Coronary artery (tissue), 2 donors: ENCODE data around the gene EPHB2.

Experiments
- DNase-seq: peaks from one replicate; pipeline ENCODE4 v3.0.0-alpha.2; 2017; ENCODE audit warnings: low spot score
- H3K27ac ChIP-seq, 2 donors: fragments of 200-600 bp; sonication (generic); one replicate each; pipeline ENCODE4 v1.5.1; 2016 to 2019
- H3K4me3 ChIP-seq: fragments of 200-600 bp; sonication (generic); 2 replicates; pipeline ENCODE4 v1.5.1; 2016; ENCODE audit warnings: mild to moderate bottlenecking, moderate library complexity
- TF ChIP-seq, protein P1 (sequence below): fragments of 200-600 bp; sonication (generic); IDR thresholded peaks from one replicate; pipeline ENCODE4 v1.5.1; 2019; ENCODE audit warnings: antibody characterized with exemption

Gene EPHB2

DNA sequence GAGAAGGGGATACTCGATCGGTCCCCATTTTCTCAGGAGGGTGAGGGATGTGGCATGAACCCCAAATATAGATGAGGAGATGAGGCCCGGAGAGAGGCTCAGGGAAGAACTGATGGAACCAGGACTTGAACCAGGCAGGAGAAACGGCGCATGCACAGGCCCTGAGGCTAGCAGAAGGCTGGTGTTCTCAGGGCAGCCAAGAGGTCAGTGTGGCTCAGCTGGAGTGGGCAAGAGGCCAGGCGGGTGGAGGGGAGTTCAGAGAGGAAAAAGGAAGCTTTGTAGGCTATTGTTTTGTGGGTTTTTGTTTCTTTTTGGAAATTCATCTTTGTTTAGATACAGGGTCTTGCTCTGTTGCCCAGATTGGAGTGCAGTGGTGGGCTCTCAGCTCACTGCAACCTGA lies 140.0 kb downstream of the EPHB2 start:
- H3K27ac ChIP-seq, result no peak overlapping the region
- no peak overlapping the region for H3K4me3 ChIP-seq
- DNase-seq, result no peak
- TF ChIP-seq, protein P1, sequence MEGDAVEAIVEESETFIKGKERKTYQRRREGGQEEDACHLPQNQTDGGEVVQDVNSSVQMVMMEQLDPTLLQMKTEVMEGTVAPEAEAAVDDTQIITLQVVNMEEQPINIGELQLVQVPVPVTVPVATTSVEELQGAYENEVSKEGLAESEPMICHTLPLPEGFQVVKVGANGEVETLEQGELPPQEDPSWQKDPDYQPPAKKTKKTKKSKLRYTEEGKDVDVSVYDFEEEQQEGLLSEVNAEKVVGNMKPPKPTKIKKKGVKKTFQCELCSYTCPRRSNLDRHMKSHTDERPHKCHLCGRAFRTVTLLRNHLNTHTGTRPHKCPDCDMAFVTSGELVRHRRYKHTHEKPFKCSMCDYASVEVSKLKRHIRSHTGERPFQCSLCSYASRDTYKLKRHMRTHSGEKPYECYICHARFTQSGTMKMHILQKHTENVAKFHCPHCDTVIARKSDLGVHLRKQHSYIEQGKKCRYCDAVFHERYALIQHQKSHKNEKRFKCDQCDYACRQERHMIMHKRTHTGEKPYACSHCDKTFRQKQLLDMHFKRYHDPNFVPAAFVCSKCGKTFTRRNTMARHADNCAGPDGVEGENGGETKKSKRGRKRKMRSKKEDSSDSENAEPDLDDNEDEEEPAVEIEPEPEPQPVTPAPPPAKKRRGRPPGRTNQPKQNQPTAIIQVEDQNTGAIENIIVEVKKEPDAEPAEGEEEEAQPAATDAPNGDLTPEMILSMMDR, result no peak

DNA sequence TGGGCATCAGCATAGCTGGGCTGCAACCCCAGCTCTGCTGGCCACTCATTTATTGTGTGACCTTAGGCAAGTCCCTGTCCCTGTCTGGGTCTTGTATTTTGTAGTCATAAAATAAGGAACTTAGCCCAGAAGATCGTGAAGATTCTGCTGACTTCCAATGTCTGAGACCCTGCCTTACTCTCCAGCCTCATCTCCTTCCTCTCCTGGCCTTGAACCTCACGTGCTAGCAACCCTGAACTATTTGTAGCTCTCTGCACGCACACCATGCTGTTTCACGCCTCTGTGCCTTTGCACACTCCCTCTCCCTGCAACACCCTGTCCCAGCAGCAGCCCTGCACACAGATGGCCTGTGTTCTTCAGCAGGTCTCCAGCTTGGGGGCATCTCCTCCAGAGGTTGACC lies 140.9 kb downstream of the EPHB2 start:
- no peak overlapping the region for H3K27ac ChIP-seq
- TF ChIP-seq, protein P1, result no peak
- no peak for DNase-seq
- no peak overlapping the region for H3K4me3 ChIP-seq

DNA sequence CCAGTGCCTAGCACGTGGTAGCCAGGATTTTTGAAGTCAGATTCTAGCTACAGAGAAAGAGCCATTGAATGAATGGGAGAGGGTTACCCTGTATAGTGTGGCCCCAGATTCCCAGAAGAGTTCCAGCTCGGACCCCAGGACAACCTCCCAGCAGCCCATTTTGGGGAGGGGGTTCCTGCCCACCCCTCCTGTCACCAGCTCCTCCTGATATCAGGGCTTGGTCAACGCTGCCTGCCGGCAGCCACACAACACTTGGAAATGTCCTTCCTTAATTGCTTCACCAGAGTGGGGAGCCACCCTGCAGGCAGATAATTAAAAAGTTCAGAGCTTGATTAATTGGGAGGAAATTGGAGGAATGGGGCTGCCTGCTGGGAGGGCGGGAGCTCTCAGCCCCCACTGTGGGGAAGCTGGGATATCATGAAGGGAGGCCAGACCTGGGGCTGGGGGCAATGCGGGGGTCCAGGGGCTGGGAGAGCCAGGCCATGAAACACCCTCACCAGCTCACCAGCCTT lies 141.6 kb downstream of the EPHB2 start:
- no peak for DNase-seq
- TF ChIP-seq, protein P1, result no peak

GRCh38 chr1:22853651-22854185 lies 143.1 kb downstream of the EPHB2 start:
- no peak overlapping the region for H3K27ac ChIP-seq
- no peak overlapping the region for H3K4me3 ChIP-seq
- TF ChIP-seq, protein P1, result no peak
- no peak for DNase-seq

More for the DNA sequence above, 141.6 kb downstream of the EPHB2 start:
- Histone ChIP-seq H3K4me3 (no peak overlapping the region), H3K27ac (no peak overlapping the region)

GRCh38 chr1:22854688-22855565 lies 144.3 kb downstream of the EPHB2 start:
- Histone ChIP-seq H3K27ac (no peak overlapping the region), H3K4me3 (no peak overlapping the region)
- TF ChIP-seq, protein P1, result no peak
- DNase-seq, result no peak

DNA sequence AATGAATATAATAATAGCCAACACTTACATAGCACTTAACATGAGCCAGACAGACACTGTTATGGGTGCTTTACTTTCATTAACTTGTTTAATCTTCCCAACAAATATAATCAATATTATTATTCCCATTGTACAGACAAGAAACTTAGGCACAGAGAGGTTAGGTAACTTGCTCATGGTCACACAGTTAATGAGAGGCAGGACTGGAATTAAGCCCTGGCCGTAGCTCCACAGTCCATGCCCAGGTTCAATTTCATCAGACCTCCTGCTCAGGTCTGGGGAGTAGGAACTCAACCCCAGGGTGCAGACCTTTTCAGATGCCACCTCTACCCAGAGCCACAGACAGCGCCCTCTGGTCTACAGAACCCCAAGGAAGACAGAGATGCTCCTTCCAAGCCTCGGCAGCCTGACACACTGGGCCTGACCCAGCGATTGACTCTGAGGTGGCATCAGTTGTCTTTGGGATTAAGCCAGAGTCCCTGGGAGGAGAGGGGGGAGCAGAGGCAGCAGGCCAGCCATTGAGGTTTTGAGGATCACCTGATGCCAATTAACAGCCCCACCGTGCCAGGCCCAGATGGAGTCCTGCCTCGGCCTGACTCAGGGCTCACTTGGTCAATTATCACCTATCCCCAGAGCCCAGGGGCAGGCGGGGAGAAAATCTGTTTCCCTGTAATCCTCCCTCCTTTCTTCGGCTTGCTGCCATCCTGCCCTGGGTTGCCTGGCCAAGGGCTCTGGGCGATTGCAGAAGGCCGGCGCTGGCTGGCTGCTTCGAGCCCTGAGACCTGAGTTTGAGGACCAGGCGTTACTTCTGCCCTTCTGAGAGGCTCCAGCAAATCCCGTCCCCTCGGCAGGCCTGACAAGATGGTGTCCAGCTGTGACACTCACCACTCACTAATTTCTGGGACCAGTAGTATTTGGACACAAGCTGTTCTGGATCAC lies 145.3 kb downstream of the EPHB2 start:
- Histone ChIP-seq H3K4me3 (no peak overlapping the region), H3K27ac (no peak overlapping the region)
- no peak for DNase-seq
- TF ChIP-seq, protein P1, result no peak
